HepG2 (cell line): ENCODE results near the gene SLC12A9. TPM values are rescaled to one million over a fixed set of nuclear protein-coding genes. Genes with fewer than 3 reads are reported as not detected.

Experiments
- ATM ChIP-seq: fragments of 450-650 bp; IDR thresholded peaks from 2 replicates; pipeline ENCODE4 v1.7.1; 2017; ENCODE audit warnings: mild to moderate bottlenecking, borderline replicate concordance
- BRD4 ChIP-seq: sonication (generic); formaldehyde crosslinking; IDR thresholded peaks from 2 replicates; pipeline ENCODE4 v1.4.0; 2020; ENCODE audit warnings: missing genetic modification reagents
- CHCHD3 ChIP-seq: sonication (generic); formaldehyde crosslinking; IDR thresholded peaks from 2 replicates; pipeline ENCODE4 v1.8.0; 2022; ENCODE audit warnings: mild to moderate bottlenecking, missing genetic modification reagents, moderate library complexity
- GATAD1 ChIP-seq: IDR thresholded peaks from 2 replicates; pipeline ENCODE4 v1.6.1; 2016; ENCODE audit warnings: missing genetic modification reagents, missing compliant biosample characterization
- HMGXB4 ChIP-seq, 2 experiments: sonication (generic) in 1 of 2; formaldehyde crosslinking in 1 of 2; IDR thresholded peaks; 2 replicates each; pipeline versions ENCODE4 v1.4.0 to v1.6.1; 2018 to 2020; ENCODE audit warnings: missing genetic modification reagents in 2 of 2, borderline replicate concordance in 1 of 2, low read depth in 1 of 2, mild to moderate bottlenecking in 1 of 2, missing biosample characterization in 1 of 2
- HNF4A ChIP-seq: sonication (generic); formaldehyde crosslinking; IDR thresholded peaks from 2 replicates; pipeline ENCODE4 v1.4.0; 2020; ENCODE audit warnings: missing genetic modification reagents
- HOXA3 ChIP-seq: sonication (generic); formaldehyde crosslinking; IDR thresholded peaks from 2 replicates; pipeline ENCODE4 v1.5.0; 2020; ENCODE audit warnings: missing genetic modification reagents
- NCOA2 ChIP-seq: sonication (generic); formaldehyde crosslinking; IDR thresholded peaks from 2 replicates; pipeline ENCODE4 v1.8.0; 2022; ENCODE audit warnings: inconsistent platforms
- POLR2AphosphoS5 ChIP-seq: IDR thresholded peaks from 2 replicates; pipeline ENCODE4 v1.6.1; 2012; ENCODE audit warnings: low read depth, low read length
- PRDM10 ChIP-seq: sonication (generic); formaldehyde crosslinking; IDR thresholded peaks from 2 replicates; pipeline ENCODE4 v1.4.0; 2020; ENCODE audit warnings: low read depth, missing genetic modification reagents
- THAP8 ChIP-seq: sonication (generic); formaldehyde crosslinking; IDR thresholded peaks from 2 replicates; pipeline ENCODE4 v1.5.1; 2020; ENCODE audit warnings: missing genetic modification reagents, mild to moderate bottlenecking, borderline replicate concordance
- U2AF1 ChIP-seq: fragments of 200-400 bp; formaldehyde crosslinking; optimal IDR thresholded peaks from 2 replicates; pipeline ENCODE3; 2017; ENCODE audit warnings: mild to moderate bottlenecking, low read depth, low read length
- ZBTB2 ChIP-seq: sonication (generic); formaldehyde crosslinking; IDR thresholded peaks from 2 replicates; pipeline ENCODE4 v1.8.0; 2022; ENCODE audit warnings: low read depth, missing genetic modification reagents
- ZNF510 ChIP-seq: sonication (generic); formaldehyde crosslinking; IDR thresholded peaks from 2 replicates; pipeline ENCODE4 v1.4.0; 2020; ENCODE audit warnings: low read depth, mild to moderate bottlenecking, missing genetic modification reagents
- ZNF746 ChIP-seq: sonication (generic); formaldehyde crosslinking; IDR thresholded peaks from 2 replicates; pipeline ENCODE4 v1.8.0; 2022; ENCODE audit warnings: mild to moderate bottlenecking, missing genetic modification reagents
- ZSCAN22 ChIP-seq: sonication (generic); formaldehyde crosslinking; IDR thresholded peaks from 2 replicates; pipeline ENCODE4 v1.4.0; 2020; ENCODE audit warnings: mild to moderate bottlenecking, missing genetic modification reagents
- polyA plus RNA-seq, 8 experiments: library from polyadenylated mRNA; depleted of rRNA in 3 of 8; stranded (reverse) in 7 of 8; unstranded in 1 of 8; fragments of >200 nt; fragmentation: Illumina TruSeq in 4 of 8; extraction: Trizol in 4 of 8; gene quantifications; 2 replicates each; pipeline versions ENCODE4 v1.2.1 to v1.2.3, GENCODE V29; 2011 to 2016; ENCODE audit warnings: low read depth in 4 of 8, missing spikeins in 1 of 8, mixed read lengths in 1 of 8; ENCODE audit not compliant: insufficient read depth in 1 of 8
- total RNA-seq, 5 experiments: library from RNA; depleted of rRNA; stranded (reverse); fragments of >200 nt; fragmentation: Illumina TruSeq; extraction: Trizol; gene quantifications; 2 replicates each; pipeline ENCODE4 v1.2.3, GENCODE V29; 2016; ENCODE audit warnings: low read depth in 1 of 5
- TF ChIP-seq, protein P1 (sequence below): sonication (generic); formaldehyde crosslinking; IDR thresholded peaks from 2 replicates; pipeline ENCODE4 v1.4.0; 2020; ENCODE audit warnings: mild to moderate bottlenecking, missing genetic modification reagents, borderline replicate concordance

The SLC12A9 gene
- total and polyA plus RNA-seq, 2 of the 13 experiments (the other 11 are each of a cell fraction or from before 2014, with no cell fraction given) = 8.7 to 16.6 TPM

DNA sequence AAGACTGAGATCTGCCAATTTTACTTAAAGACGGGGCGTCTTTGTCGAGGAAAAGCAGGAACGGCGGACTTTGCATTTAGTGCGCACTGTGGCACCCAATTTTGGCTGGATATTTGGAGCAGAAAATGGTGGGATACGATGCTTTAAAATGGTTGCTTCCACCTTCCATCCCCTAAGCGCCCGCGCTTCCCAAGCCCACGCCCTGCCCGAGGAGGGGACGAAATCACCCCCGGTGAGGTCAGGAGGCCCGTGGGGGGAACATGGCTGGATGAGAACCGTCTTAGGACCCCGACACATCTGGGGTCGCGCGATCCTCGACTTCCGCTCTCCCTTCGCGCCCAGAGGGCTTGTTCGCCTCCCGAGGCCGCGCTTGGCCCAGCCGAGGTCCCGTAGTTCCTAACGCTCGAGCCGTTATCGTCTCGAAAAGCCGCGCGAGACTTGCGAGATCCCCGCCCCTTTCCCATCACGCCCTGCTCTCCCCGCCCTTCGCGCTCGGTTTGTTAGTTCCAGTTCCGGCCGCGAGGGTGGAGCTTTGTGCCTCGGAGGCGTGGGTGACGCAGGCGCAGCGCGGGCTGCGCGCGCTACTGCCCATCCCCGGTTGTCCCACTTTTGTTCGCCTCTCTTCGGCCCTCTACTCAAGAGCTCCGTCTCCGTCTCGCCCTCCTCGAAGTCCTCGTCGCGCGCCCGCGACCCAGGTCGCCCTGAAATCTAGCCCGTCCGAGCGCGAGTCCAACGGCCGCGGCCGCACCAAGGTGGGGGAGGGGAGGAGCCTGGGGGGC lies 22.3 kb downstream of the SLC12A9 start, which contains the start of gene SRRT (continued):
- TF ChIP-seq HNF4A (peak; percentile 4; the same call in 1 of the 2 replicates), BRD4 (CRISPR knock-in tag) (peak; percentile 69; the same call in 1 of the 2 replicates), ATM (no peak), HOXA3 (CRISPR knock-in tag) (peak; percentile 94), ZBTB2 (CRISPR knock-in tag) (peak; percentile 91), POLR2AphosphoS5 (peak; percentile 91), NCOA2 (peak; percentile 43; the same call in 1 of the 2 replicates), CHCHD3 (CRISPR knock-in tag) (no peak), ZNF746 (CRISPR knock-in tag) (no peak), THAP8 (CRISPR knock-in tag) (no peak; the same call in 1 of the 2 replicates), GATAD1 (CRISPR knock-in tag) (peak; percentile 96), HMGXB4 (CRISPR knock-in tag; IDR thresholded peaks at IDR 0.05; ENCODE audit: borderline replicate concordance in 1 of 2, low read depth in 1 of 2) (peak; percentile 80 to 93), ZNF510 (peak; percentile 94; the same call in 1 of the 2 replicates), ZSCAN22 (CRISPR knock-in tag) (0 out of 2 replicates have a peak, but pooled peaks have one; percentile 15), PRDM10 (CRISPR knock-in tag) (peak; percentile 86; the same call in 1 of the 2 replicates), U2AF1 (no peak)
- TF ChIP-seq, protein P1, sequence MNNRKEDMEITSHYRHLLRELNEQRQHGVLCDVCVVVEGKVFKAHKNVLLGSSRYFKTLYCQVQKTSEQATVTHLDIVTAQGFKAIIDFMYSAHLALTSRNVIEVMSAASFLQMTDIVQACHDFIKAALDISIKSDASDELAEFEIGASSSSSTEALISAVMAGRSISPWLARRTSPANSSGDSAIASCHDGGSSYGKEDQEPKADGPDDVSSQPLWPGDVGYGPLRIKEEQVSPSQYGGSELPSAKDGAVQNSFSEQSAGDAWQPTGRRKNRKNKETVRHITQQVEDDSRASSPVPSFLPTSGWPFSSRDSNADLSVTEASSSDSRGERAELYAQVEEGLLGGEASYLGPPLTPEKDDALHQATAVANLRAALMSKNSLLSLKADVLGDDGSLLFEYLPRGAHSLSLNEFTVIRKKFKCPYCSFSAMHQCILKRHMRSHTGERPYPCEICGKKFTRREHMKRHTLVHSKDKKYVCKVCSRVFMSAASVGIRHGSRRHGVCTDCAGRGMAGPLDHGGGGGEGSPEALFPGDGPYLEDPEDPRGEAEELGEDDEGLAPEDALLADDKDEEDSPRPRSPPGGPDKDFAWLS = peak; percentile 74
